Endothelial cell of umbilical vein (primary cell): ENCODE measurements around the gene NODAL.

Experiments
- CTCF ChIP-seq, 2 donors: IDR thresholded peaks; 1 replicate in 1 of 2; 2 replicates in 1 of 2; pipeline ENCODE4 v1.5.1; 2011; ENCODE audit warnings: low read length in 2 of 2, mild to moderate bottlenecking in 2 of 2, moderate library complexity in 2 of 2, control low read depth in 1 of 2, inconsistent platforms in 1 of 2, low read depth in 1 of 2; ENCODE audit not compliant: insufficient read depth in 1 of 2; ENCODE audit errors: extremely low read depth in 1 of 2
- EZH2 ChIP-seq: IDR thresholded peaks from 2 replicates; pipeline ENCODE4 v1.6.1; 2012; ENCODE audit warnings: borderline replicate concordance, low read depth, mild to moderate bottlenecking, moderate library complexity, low read length, inconsistent platforms; ENCODE audit not compliant: severe bottlenecking
- FOS ChIP-seq: IDR thresholded peaks from 2 replicates; pipeline ENCODE4 v1.6.1; 2011; ENCODE audit warnings: mild to moderate bottlenecking, low read length, moderate library complexity, borderline replicate concordance; ENCODE audit not compliant: insufficient read depth
- GATA2 ChIP-seq: IDR thresholded peaks from 2 replicates; pipeline ENCODE4 v1.7.0; 2011; ENCODE audit warnings: low read depth, mild to moderate bottlenecking, moderate library complexity, mixed read lengths, low read length; ENCODE audit not compliant: insufficient read length, insufficient read depth
- JUN ChIP-seq: IDR thresholded peaks from 2 replicates; pipeline ENCODE4 v1.6.1; 2011; ENCODE audit warnings: borderline replicate concordance, low read depth; ENCODE audit not compliant: insufficient read length, insufficient read depth
- MAX ChIP-seq: IDR thresholded peaks from 2 replicates; pipeline ENCODE4 v1.6.1; 2011; ENCODE audit not compliant: insufficient read depth, insufficient read length
- MYC ChIP-seq: IDR thresholded peaks from one replicate; pipeline ENCODE4 v1.6.1; 2011; ENCODE audit warnings: mild to moderate bottlenecking, low read depth, low read length
- POLR2A ChIP-seq: IDR thresholded peaks from 2 replicates; pipeline ENCODE4 v1.6.1; 2012; ENCODE audit warnings: low read depth, mild to moderate bottlenecking, control low read depth, low read length
- POLR2AphosphoS5 ChIP-seq: IDR thresholded peaks from 2 replicates; pipeline ENCODE4 v1.6.1; 2012; ENCODE audit warnings: low read depth, mild to moderate bottlenecking, control low read depth, low read length, moderate library complexity; ENCODE audit not compliant: insufficient read depth

- TF ChIP-seq EZH2 (no peak), POLR2A (no peak), POLR2AphosphoS5 (no peak), MAX (no peak), CTCF (IDR thresholded peaks at IDR 0.05; ENCODE audit: extremely low read depth in 1 of 2, insufficient read depth in 1 of 2, low read depth in 1 of 2, low read length in 2 of 2) (no peak), FOS (no peak), GATA2 (no peak), MYC (no peak), JUN (no peak)
Observed at GRCh38 chr10:70448236-70448635, 6.8 kb upstream of the NODAL start.
